ENCODE results near the gene TXLNB.

- TF ChIP-seq CTCF (IDR thresholded peaks at IDR 0.05; ENCODE audit: low read length) (no peak), EZH2 (IDR thresholded peaks at IDR 0.05; ENCODE audit: borderline replicate concordance, low read length) (no peak)
These were observed 13.6 kb downstream of the TXLNB start for GRCh38 chr6:139278190-139278589.
